GM12891 (cell line): ENCODE data around the gene MUC5AC.

Experiments
- DNase-seq: peaks from one replicate; pipeline ENCODE4 v3.0.0; 2011; ENCODE audit warnings: low spot score; ENCODE audit not compliant: insufficient read length
- FAIRE-seq: peaks from 2 replicates; lab custom pipeline; 2011; peaks lifted over from hg19 to GRCh38; lab: Jason Lieb, UNC
- PAX5 ChIP-seq: IDR thresholded peaks from 2 replicates; pipeline ENCODE4 v1.6.1; 2011; ENCODE audit warnings: low read length, moderate library complexity, mild to moderate bottlenecking; ENCODE audit not compliant: insufficient read depth, severe bottlenecking
- POLR2A ChIP-seq: IDR thresholded peaks from 2 replicates; pipeline ENCODE4 v1.6.1; 2011; ENCODE audit warnings: low read depth, low read length, control low read depth
- POLR2AphosphoS5 ChIP-seq: IDR thresholded peaks from 2 replicates; pipeline ENCODE4 v1.6.1; 2011; ENCODE audit warnings: low read depth, low read length, control low read depth
- POU2F2 ChIP-seq: IDR thresholded peaks from 2 replicates; pipeline ENCODE4 v1.6.1; 2011; ENCODE audit warnings: low read depth, mild to moderate bottlenecking, control low read depth, low read length, moderate library complexity
- SPI1 ChIP-seq: IDR thresholded peaks from 2 replicates; pipeline ENCODE4 v1.6.1; 2011; ENCODE audit warnings: low read depth, low read length, control low read depth
- TAF1 ChIP-seq: IDR thresholded peaks from 2 replicates; pipeline ENCODE4 v1.6.1; 2011; ENCODE audit warnings: low read depth, low read length, control low read depth

Gene MUC5AC

DNA sequence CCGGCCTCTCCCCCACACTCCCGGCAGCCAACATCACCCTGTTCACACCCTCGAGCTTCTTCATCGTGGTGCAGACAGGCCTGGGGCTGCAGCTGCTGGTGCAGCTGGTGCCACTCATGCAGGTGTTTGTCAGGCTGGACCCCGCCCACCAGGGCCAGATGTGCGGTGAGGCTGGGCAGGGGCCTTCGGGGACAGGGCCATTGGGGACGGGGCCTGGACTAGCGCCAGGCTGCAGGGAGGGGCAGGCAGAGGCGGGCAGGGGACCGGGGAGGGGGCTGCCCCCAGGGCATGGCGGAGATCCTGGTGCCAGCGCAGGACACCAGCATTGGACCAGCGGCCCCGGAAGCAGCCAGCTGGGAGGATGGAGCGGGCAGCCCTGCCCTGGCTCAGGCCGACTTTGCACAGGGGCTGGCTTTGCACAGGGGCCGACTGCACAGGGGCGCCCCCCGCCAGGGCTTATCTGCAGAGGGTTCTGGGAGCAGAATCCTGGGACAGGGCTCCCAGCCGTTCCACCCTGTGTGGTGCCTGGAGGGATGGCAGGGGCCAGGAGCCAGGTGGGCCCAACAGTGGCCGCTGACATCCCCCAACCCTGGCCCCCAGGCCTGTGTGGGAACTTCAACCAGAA, 73.8 kb downstream of the MUC5AC start:
- DNase-seq = no peak
- FAIRE-seq = no peak
- no peak for TF ChIP-seq SPI1
- TF ChIP-seq PAX5 = no peak
- no peak for TF ChIP-seq POLR2AphosphoS5
- no peak for TF ChIP-seq POLR2A
- no peak for TF ChIP-seq TAF1
- no peak for TF ChIP-seq POU2F2

DNA sequence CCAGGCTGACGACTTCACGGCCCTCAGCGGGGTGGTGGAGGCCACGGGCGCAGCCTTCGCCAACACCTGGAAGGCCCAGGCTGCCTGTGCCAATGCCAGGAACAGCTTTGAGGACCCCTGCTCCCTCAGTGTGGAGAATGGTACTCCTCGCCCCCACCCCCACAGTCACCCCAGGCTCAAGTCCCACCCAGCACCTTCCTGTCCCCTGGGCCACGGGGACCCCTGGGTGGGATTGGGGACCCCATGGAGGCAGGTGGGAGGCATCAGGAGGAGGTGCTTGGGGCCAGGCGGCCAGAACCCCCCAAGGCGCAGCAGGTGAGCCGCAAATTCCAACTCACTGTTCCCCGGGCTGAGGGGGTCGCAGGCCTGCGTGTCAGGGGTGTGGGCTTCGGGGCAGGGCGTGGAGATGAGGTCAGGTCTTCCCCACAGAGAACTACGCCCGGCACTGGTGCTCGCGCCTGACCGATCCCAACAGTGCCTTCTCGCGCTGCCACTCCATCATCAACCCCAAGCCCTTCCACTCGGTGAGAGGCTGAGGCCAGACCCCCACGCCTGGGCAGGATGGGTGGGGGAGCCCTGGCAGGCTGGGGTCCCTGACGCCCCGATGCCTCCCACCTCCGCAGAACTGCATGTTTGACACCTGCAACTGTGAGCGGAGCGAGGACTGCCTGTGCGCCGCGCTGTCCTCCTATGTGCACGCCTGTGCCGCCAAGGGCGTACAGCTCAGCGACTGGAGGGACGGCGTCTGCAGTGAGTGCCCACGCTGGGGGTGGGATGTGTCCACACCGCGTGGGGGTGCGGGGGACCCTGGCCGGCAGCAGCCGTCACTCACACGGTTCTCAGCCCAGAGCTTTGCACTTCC, 74.5 kb downstream of the MUC5AC start:
- no peak for TF ChIP-seq POLR2AphosphoS5
- TF ChIP-seq SPI1 = no peak
- no peak for TF ChIP-seq POLR2A
- TF ChIP-seq TAF1 = no peak
- no peak for TF ChIP-seq PAX5
- no peak for TF ChIP-seq POU2F2
- no peak for FAIRE-seq
- DNase-seq = no peak

DNA sequence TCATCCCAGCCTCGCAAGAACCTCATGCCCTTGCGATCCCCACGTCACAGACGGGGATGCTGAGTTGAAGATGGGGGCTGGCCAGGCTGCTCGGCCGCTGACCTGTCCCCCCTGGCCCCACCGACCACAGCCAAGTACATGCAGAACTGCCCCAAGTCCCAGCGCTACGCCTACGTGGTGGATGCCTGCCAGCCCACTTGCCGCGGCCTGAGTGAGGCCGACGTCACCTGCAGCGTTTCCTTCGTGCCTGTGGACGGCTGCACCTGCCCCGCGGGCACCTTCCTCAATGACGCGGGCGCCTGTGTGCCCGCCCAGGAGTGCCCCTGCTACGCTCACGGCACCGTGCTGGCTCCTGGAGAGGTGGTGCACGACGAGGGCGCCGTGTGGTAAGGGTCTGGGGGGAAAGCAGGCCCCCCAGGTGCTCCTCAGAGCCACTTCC, 75.1 kb downstream of the MUC5AC start:
- no peak for TF ChIP-seq SPI1
- no peak for FAIRE-seq
- no peak for DNase-seq

DNA sequence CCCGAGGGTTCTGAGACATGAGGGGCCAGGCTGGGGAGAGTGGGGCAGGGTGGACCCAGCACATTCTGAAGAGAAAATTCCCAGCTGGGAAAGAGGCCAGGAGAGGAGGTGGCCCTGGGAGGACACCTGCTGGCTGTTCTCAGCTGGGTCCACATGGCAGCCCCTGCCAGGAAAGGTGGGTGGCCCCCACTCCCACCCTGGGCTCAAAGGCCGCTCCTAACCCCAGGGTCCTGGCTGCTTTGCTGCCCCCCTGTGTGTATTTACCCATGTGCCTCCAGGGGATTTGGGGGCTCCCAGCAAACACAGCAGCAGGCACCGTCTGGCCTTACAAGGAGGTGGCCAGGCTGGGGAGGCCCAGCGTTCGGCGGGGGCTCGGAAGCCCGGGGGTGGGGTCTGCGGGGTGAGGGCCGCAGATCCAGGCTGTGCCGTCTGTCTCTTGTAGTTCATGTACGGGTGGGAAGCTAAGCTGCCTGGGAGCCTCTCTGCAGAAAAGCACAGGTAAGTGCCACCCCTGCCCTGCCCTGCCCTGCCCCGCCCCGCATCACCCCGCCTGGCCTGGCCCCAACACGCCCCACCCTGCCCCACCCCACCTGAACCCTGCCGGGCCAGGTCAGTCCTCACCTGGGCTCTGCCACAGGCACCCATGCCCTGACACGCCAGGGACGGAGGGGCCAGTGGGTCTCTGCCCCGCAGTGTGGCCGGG, 75.7 kb downstream of the MUC5AC start:
- DNase-seq (no peak), FAIRE-seq (no peak)
- TF ChIP-seq POLR2AphosphoS5 (no peak), POU2F2 (no peak), TAF1 (no peak), POLR2A (no peak), PAX5 (no peak), SPI1 (no peak)

DNA sequence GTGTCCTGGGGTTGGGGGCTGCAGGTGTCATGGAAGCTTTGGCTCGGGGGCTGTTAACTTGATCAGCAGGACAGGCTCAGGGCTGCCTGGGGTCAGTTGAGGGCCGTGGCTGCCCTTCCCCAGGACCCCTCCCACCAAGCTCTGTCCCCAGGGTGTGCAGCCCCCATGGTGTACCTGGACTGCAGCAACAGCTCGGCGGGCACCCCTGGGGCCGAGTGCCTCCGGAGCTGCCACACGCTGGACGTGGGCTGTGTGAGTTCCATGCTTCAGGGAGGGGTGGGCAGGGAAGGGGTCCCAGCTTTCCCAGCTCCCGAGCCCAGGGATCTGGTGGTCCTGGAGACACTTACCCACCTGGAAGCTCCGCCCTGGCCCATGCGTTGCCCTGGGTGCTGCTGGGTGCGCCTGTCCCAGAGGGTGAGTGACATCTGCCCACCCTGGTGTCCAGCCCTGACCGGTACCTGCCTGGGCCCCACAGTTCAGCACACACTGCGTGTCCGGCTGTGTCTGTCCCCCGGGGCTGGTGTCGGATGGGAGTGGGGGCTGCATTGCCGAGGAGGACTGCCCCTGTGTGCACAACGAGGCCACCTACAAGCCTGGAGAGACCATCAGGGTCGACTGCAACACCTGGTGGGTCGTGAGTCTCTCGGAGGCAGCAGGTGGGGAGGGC, 76.4 kb downstream of the MUC5AC start:
- no peak for FAIRE-seq
- no peak for TF ChIP-seq POLR2AphosphoS5
- TF ChIP-seq TAF1 = no peak
- no peak for TF ChIP-seq SPI1
- TF ChIP-seq POU2F2 = no peak
- no peak for TF ChIP-seq PAX5
- no peak for TF ChIP-seq POLR2A

DNA sequence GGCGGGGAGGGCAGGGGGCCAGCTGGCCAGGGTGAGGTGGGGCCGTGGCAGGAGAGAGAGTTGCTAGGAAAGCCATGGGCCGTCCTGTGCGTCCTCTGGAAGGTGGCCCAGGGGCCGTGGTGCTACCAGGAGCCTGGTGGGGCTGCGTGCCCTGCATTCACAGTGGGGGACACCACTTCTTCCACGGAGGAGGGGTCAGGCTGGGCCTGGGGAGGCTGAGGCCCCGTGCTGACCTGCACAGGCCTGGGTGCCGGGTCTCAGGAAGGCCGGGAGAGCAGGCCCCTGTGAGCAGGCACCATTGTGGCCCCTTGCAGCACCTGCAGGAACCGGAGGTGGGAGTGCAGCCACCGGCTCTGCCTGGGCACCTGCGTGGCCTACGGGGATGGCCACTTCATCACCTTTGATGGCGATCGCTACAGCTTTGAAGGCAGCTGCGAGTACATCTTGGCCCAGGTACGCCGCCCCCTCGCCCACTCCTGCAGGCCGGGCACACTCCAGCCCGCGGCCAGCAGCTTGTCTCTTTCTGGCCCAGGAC, 77.1 kb downstream of the MUC5AC start:
- FAIRE-seq (no peak), DNase-seq (no peak)
- TF ChIP-seq POLR2AphosphoS5 (no peak), PAX5 (no peak), POLR2A (no peak), POU2F2 (no peak), SPI1 (no peak), TAF1 (no peak)

More for the DNA sequence above, 76.4 kb downstream of the MUC5AC start:
- no peak for DNase-seq

DNA sequence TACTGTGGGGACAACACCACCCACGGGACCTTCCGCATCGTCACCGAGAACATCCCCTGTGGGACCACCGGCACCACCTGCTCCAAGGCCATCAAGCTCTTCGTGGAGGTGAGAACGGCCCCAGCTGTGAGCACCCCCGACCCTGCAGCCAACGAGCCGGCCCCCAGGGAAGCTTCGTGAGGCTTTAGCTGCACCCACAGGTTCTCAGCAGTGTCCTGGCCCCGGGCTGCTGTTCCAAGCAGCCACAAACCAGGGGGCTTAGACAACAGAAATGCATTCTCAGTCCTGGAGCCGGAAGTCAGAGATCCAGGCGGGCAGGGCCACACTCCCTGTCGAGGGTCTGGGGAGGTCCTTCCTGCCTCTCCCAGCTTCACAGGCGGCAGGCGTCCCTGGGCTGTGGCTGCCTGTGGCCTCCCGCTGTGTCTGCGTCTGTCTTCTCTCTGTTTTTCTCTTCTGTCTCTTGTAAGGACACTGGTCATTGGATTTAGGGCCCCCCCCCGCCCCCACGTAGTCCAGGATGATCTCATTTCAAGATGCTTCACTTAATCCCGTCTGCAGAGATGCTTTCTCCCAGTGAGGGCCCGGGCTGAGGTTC, 77.7 kb downstream of the MUC5AC start:
- FAIRE-seq = no peak
- no peak for DNase-seq
- no peak for TF ChIP-seq TAF1
- no peak for TF ChIP-seq POLR2AphosphoS5
- no peak for TF ChIP-seq POLR2A
- TF ChIP-seq SPI1 = no peak
- TF ChIP-seq POU2F2 = no peak
- no peak for TF ChIP-seq PAX5

GRCh38 chr11:1235901-1236315, 78.2 kb downstream of the MUC5AC start:
- TF ChIP-seq POLR2AphosphoS5 = no peak
- TF ChIP-seq PAX5 = no peak
- FAIRE-seq (no peak), DNase-seq (no peak)
